ENCODE results near the gene IGSF3. TPM values are rescaled to one million over a fixed set of nuclear protein-coding genes. Genes with fewer than 3 reads are reported as not detected.
A peak's percentile ranks its signal among the peaks of the same experiment; 100 is the strongest.
"Not testable (repeated sequence)": the region's sequence is repeated elsewhere in the genome, so short reads cannot be mapped to it uniquely, and the experiment has no call there.

The IGSF3 gene
- total RNA-seq, 1 donor: 13.8 TPM

GRCh38 chr1:116605315-116605714, 62.2 kb downstream of the IGSF3 start:
- H3K4me3 ChIP-seq (ENCODE audit: low read depth, low read length): no peak overlapping the region
- no peak for DNase-seq (ENCODE audit: low read depth)
- no peak for TF ChIP-seq CTCF (IDR thresholded peaks at IDR 0.05; ENCODE audit: insufficient read depth, low read depth, low read length)

GRCh38 chr1:116604408-116604807, 63.1 kb downstream of the IGSF3 start:
- H3K4me3 ChIP-seq (ENCODE audit: low read depth, low read length); DNase-seq (ENCODE audit: low read depth): not testable (repeated sequence)

- not testable (repeated sequence) for H3K4me3 ChIP-seq (ENCODE audit: low read depth, low read length); DNase-seq (ENCODE audit: low read depth)
These were observed 63.9 kb downstream of the IGSF3 start for GRCh38 chr1:116603646-116604045.

- H3K4me3 ChIP-seq (ENCODE audit: low read depth, low read length); DNase-seq (ENCODE audit: low read depth): not testable (repeated sequence)
These were observed 68.2 kb downstream of the IGSF3 start for GRCh38 chr1:116599369-116599768.

GRCh38 chr1:116598420-116599036, 69.0 kb downstream of the IGSF3 start:
- not testable (repeated sequence) for DNase-seq (ENCODE audit: low read depth); H3K4me3 ChIP-seq (ENCODE audit: low read depth, low read length)

- not testable (repeated sequence) for DNase-seq (ENCODE audit: low read depth); H3K4me3 ChIP-seq (ENCODE audit: low read depth, low read length)
These were observed 70.1 kb downstream of the IGSF3 start for GRCh38 chr1:116597388-116597787.

- not testable (repeated sequence) for H3K4me3 ChIP-seq (ENCODE audit: low read depth, low read length)
These were observed 70.7 kb downstream of the IGSF3 start for GRCh38 chr1:116596742-116597307.

GRCh38 chr1:116595946-116596741, 71.4 kb downstream of the IGSF3 start:
- peak; percentile 35 for DNase-seq (ENCODE audit: low read depth)
- peak overlapping the region; percentile 12 for H3K4me3 ChIP-seq (ENCODE audit: low read depth, low read length)

More at GRCh38 chr1:116596742-116597307, 70.7 kb downstream of the IGSF3 start:
- not testable (repeated sequence) for DNase-seq (ENCODE audit: low read depth)

GRCh38 chr1:116595065-116595840, 72.3 kb downstream of the IGSF3 start:
- DNase-seq (ENCODE audit: low read depth); H3K4me3 ChIP-seq (ENCODE audit: low read depth, low read length): not testable (repeated sequence)
- peak; percentile 46 for TF ChIP-seq CTCF (IDR thresholded peaks at IDR 0.05; ENCODE audit: insufficient read depth, low read depth, low read length)

More at GRCh38 chr1:116595946-116596741, 71.4 kb downstream of the IGSF3 start:
- peak; percentile 52 for TF ChIP-seq CTCF (IDR thresholded peaks at IDR 0.05; ENCODE audit: insufficient read depth, low read depth, low read length)

GRCh38 chr1:116593977-116594376, 73.6 kb downstream of the IGSF3 start:
- not testable (repeated sequence) for H3K4me3 ChIP-seq (ENCODE audit: low read depth, low read length); DNase-seq (ENCODE audit: low read depth)

GRCh38 chr1:116593401-116593800, 74.1 kb downstream of the IGSF3 start:
- DNase-seq (ENCODE audit: low read depth); H3K4me3 ChIP-seq (ENCODE audit: low read depth, low read length): not testable (repeated sequence)

GRCh38 chr1:116591951-116592605, 75.5 kb downstream of the IGSF3 start:
- not testable (repeated sequence) for DNase-seq (ENCODE audit: low read depth)

GRCh38 chr1:116591006-116591950, 76.3 kb downstream of the IGSF3 start:
- not testable (repeated sequence) for H3K4me3 ChIP-seq (ENCODE audit: low read depth, low read length); DNase-seq (ENCODE audit: low read depth)

More at GRCh38 chr1:116591951-116592605, 75.5 kb downstream of the IGSF3 start:
- not testable (repeated sequence) for H3K4me3 ChIP-seq (ENCODE audit: low read depth, low read length)

Data from fibroblast of villous mesenchyme (primary cell).